ENCODE measurements around the gene AMOT.

The AMOT gene

DNA sequence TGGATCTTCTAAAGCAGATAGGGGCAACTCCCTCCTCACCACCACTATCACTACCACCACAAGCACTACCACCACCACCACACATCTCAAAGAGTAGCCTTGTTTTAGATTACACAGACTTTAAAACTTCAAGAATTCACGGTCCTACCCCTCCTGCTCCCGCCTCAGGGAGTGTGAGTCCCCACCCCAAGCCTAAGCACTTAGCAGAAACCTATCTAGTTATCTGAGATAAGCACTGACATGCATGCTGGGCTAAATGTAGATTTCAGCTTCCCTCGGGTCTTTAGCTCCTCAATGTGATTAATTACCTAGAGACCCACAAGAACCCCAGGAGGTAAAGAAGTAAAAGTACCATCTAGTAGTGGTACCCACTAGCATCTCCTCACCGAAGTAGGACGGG lies 775 bp downstream of the AMOT start:
- no peak for DNase-seq (ENCODE audit: extremely low read depth in 1 of 2, low read depth in 1 of 2)

DNA sequence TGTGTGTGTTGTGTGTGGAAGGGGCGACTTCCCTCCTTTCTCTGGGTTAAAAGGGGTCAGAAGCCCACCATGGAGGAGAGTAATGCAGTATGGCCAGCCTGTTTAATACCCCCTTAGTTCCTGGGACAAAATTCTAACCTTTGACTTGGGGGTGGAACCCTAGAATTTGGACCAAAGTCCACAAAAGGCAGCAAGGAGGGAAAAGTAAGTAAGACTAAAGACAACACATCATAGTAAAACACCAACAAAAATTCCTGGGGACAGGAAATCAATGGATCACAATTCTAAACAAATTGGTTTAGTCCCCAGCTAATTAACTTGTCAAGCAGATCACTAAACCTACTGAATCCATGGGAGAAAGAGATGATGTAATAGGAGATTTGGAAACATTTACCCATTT lies 3.1 kb downstream of the AMOT start:
- DNase-seq (ENCODE audit: extremely low read depth in 1 of 2, low read depth in 1 of 2): no peak

- no peak for DNase-seq (ENCODE audit: extremely low read depth in 1 of 2, low read depth in 1 of 2)
Observed at GRCh38 chrX:112835019-112835418, 5.6 kb downstream of the AMOT start.

GRCh38 chrX:112834031-112834845 lies 6.4 kb downstream of the AMOT start:
- no peak for DNase-seq (ENCODE audit: extremely low read depth in 1 of 2, low read depth in 1 of 2)

- DNase-seq (ENCODE audit: extremely low read depth in 1 of 2, low read depth in 1 of 2): no peak
Observed at GRCh38 chrX:112832481-112833095, 8.0 kb downstream of the AMOT start.

DNA sequence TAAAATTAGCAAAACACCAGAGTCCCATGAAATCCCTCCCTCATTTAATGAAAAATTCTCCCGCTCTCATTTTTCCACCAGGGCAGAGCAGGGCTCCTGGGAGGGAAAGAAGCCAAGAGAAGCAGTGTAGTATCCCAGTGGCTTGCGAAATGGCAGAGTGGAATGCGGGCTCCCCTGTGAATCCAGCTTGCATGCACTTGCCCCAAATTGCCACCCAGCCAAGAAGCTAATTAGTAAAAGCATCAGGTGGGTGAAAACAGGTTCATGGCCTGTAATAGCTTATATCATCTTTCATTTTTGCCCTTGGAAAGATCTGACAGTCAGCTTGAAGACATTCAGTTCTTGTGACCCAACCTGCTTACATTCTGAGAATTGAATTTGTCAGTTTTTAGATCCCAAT lies 10.1 kb downstream of the AMOT start:
- no peak for DNase-seq (ENCODE audit: extremely low read depth in 1 of 2, low read depth in 1 of 2)

- DNase-seq (ENCODE audit: extremely low read depth in 1 of 2, low read depth in 1 of 2): no peak
Observed at GRCh38 chrX:112827292-112827903, 13.2 kb downstream of the AMOT start.

GRCh38 chrX:112826023-112826422 lies 14.6 kb downstream of the AMOT start:
- no peak for DNase-seq (ENCODE audit: extremely low read depth in 1 of 2, low read depth in 1 of 2)

DNA sequence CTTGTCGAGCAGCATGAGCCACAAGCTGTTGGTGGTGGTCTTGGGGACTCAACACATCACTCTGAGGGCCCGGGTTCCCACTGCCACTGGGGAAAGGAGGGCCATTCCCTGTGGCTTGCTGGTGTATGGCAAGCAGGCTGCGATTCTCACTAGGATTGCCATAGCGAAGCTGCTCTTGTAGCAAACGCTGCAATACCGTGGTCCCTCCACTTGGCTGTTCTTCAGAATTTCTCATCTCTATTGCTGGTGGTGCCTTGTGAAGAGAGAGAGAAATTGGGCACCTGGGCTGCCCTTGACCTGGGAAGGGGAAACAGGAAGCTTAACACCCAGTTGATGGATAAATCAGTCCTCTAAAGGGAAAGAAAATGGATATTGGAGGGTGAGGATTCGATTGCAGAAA lies 17.7 kb downstream of the AMOT start:
- DNase-seq (ENCODE audit: extremely low read depth in 1 of 2, low read depth in 1 of 2): no peak

DNA sequence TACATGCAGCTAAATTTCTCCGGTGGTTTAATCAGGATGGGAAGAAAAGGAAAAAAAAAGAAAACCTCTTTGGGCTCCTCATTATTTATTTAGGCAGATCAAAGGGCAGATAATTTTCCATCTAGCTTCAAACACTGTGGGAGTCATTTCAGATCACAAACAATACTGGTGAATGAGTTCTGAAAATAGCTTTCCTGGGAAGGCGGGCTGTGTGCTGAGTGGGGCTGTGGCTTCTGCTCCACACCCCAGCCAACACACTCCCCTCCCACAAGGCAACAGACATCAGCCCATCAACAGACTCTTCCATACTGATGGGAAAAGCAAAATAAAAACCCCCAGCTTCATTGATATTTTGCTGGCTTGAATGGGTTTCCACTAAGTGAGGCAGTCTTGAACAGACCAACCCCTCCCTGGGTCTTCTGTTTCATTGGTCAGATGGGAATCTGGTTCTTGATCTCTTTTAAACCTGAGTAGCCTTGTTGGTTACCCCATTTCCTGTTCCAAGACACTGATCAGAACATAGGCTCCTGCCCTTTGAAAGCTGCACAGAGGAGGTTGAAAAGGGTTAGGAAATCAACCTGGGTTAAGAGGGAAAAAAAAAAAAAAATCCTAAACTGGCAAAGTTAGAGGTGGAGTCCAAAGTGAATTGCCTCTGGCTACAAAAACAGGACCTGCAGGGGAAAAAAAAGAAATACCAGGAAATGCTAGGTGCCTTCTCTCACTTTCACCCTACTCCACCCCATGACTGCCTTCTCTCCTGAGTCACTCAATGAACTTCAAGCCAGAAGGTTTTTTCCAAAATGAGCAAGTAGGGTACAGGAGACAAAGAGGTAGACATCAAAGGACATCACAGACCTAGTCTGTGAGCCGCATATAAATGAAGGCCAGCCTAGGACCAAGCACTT lies 20.0 kb downstream of the AMOT start:
- DNase-seq (ENCODE audit: extremely low read depth in 1 of 2, low read depth in 1 of 2): no peak

DNA sequence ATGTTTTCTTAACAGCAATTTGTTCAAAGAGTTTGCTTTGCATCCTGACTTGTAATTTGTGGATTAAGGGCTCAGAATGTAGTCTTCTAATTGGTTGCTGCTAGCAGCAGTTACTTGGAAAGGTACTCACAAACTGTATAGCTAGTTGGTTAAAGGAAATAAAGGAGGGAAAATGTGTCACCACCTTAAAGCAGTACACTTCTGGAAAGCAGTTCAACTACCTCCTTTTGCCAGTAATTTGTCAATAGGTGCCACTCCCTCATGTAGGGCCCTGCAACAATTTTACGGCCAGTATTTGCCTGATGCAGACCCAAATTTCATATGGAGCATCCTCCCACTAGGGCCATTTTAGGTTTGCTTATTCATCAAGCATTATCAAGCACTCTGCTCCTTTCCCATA lies 20.8 kb downstream of the AMOT start:
- DNase-seq (ENCODE audit: extremely low read depth in 1 of 2, low read depth in 1 of 2): no peak

DNA sequence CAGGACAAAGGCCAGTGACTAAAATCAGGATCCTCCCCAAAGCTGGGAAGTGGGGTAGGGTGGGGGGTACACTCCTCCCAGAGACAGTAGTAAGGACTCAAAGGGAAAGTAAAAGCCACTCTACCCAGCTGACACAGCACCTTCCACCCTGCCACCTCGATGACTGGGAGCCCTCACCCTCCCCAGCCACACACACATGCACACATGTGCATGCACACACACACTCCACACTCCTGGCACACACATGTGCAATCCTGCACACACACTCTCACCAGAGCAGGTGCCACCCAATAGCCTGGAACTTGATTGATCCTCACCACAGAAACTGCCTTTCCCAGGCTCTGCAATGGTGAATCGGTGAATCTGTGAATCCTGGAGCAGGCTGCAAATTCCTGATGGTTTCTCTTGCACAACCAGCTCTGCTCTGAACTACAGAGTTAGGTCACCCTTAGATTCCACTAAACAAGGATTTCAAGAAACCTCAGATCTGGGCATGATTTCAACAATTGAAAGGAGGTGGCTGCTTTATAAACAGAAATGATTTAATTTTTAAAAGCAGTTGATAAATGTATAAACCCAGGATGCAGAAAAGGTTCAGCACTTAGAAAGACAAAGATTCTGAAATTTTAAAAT lies 21.5 kb downstream of the AMOT start:
- DNase-seq (ENCODE audit: extremely low read depth in 1 of 2, low read depth in 1 of 2): no peak

GRCh38 chrX:112818114-112819007 lies 22.3 kb downstream of the AMOT start:
- DNase-seq (ENCODE audit: extremely low read depth in 1 of 2, low read depth in 1 of 2): no peak

DNA sequence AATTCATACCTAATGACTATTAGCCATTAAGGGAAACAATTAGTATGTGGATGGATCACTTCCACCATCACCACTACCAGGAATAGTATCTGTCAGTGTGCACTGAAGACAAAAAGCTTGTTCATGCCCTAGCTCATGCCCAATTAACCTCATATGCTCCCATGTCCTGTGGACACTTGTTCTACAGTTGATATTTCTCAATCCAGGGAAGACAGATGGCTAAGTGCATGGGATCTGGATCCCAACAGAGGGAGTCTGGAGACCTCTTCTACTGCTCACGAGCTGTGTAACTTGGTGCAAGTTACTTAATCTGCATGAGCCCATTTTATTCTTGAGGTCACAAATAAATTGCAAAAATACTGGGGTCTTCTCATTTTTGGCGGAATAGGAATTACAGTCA lies 23.7 kb downstream of the AMOT start:
- DNase-seq (ENCODE audit: extremely low read depth in 1 of 2, low read depth in 1 of 2): no peak

DNA sequence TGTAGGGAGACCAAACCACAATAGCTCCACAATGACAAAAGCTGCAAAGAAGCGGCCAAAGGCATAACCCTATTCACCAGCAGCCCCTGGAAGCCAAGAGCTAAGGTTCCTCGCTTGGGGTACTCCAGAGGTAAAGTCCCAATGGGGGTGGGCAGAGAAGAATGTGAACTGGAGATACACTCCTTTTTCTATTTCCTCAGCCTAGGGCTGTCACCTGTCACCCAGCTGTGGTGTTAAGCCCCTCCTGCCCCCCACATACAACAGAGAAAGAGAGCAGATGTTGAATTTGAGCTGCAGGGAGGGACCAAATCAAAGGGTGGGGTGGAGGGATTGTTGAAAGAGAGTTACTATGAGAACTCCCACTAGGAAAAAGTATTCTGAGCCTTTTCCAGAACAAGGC lies 26.1 kb downstream of the AMOT start:
- no peak for DNase-seq (ENCODE audit: extremely low read depth in 1 of 2, low read depth in 1 of 2)

DNA sequence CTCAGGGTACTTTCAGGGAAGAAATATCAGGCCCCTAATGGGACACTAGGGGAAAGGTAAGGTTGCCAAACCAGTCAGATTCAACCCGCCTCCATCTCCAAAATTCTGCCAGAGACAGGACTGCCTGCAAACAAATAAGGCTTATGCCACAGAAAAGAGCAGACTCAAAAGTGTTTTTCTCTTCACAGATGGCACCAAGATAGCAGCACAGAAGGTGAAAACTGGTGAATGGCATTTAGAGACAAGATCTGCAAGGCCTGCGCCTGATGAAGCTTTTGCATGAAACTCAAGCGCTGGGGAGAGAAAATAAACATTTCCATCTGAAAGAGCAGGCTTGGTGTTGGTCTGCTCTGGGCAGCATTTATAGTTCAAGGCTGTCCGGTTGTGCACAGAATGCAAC lies 27.9 kb downstream of the AMOT start:
- DNase-seq (ENCODE audit: extremely low read depth in 1 of 2, low read depth in 1 of 2): no peak

GRCh38 chrX:112808651-112809195 lies 31.9 kb downstream of the AMOT start:
- DNase-seq (ENCODE audit: extremely low read depth in 1 of 2, low read depth in 1 of 2): no peak

DNA sequence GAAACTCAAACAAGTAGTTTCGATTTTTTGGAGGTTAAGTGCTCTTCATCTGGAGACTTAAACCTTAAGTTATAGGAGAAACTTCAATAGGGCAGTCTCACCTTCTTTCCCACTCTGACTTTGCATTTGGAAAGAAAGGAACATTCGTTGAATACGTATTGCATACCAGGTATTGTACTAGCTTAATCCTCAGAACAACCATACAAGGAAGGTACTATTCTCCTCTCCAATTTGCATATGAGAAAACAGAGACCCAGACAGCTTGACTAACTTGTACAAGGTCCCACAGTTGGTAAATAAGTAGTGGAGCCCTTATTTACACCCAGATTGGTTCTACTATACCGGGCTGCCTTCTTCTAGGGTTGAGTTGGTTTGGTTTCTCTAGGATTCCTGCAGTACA lies 32.6 kb downstream of the AMOT start:
- DNase-seq (ENCODE audit: extremely low read depth in 1 of 2, low read depth in 1 of 2): no peak

GRCh38 chrX:112803060-112803459 lies 37.6 kb downstream of the AMOT start:
- no peak for DNase-seq (ENCODE audit: extremely low read depth in 1 of 2, low read depth in 1 of 2)
